ENCODE data around the gene NAXE. TPM values are rescaled to one million over a fixed set of nuclear protein-coding genes. Genes with fewer than 3 reads are reported as not detected.
A peak's percentile ranks its signal among the peaks of the same experiment; 100 is the strongest.
"Not testable (repeated sequence)": the region's sequence is repeated elsewhere in the genome, so short reads cannot be mapped to it uniquely, and the experiment has no call there.

Gene NAXE
- total RNA-seq, 2 donors from 2014 or later, result 48.3 to 57.3 TPM

- peaks cover 42% of the 10 kb centered on the region for H3K4me1 Mint-ChIP-seq (ENCODE audit: low read depth)
- no peaks in the 10 kb centered on the region for H3K9me3 Mint-ChIP-seq
- no peaks in the 10 kb centered on the region for H3K27me3 Mint-ChIP-seq (ENCODE audit: low read depth)
- DNase-seq, result peak; percentile 80 to 83
- peak within 1 kb of the TSS; percentile 87 to 90 for H3K4me3 Mint-ChIP-seq
- peak within 1 kb of the TSS; percentile 90 for H3K27ac Mint-ChIP-seq
- H3K36me3 Mint-ChIP-seq (ENCODE audit: insufficient read depth in 2 of 2), result peaks cover 0 to 15% of the 10 kb centered on the region in 2 donors
- peak; percentile 83 to 85 for ATAC-seq (replicated peaks in 1 of 2)
Measured at GRCh38 chr1:156601122-156601830, 9.7 kb downstream of the NAXE start, which contains the start of gene GPATCH4. TSS of gene GPATCH4 (minus strand) at chr1:156601479.

- Mint-ChIP-seq H3K9me3 (no peaks in the 10 kb centered on the region), H3K27ac (peak overlapping the region; percentile 57), H3K36me3 (ENCODE audit: insufficient read depth in 2 of 2) (peaks cover 0 to 12% of the 10 kb centered on the region in 2 donors), H3K4me1 (ENCODE audit: low read depth) (peaks cover 42% of the 10 kb centered on the region), H3K4me3 (peak overlapping the region; percentile 87 to 90), H3K27me3 (ENCODE audit: low read depth) (no peaks in the 10 kb centered on the region)
- no peak for ATAC-seq (replicated peaks in 1 of 2)
- no peak for DNase-seq
Measured at GRCh38 chr1:156601892-156602291, 10.3 kb downstream of the NAXE start.

- DNase-seq, result no peak
- Mint-ChIP-seq H3K27me3 (ENCODE audit: low read depth) (no peaks in the 10 kb centered on the region), H3K36me3 (ENCODE audit: insufficient read depth in 2 of 2) (peaks cover 0 to 9% of the 10 kb centered on the region in 2 donors)
Measured at GRCh38 chr1:156602557-156602993, 11.0 kb downstream of the NAXE start.

GRCh38 chr1:156607344-156607743, 15.8 kb downstream of the NAXE start:
- ATAC-seq (replicated peaks in 1 of 2); H3K27ac Mint-ChIP-seq; H3K4me3 Mint-ChIP-seq: not testable (repeated sequence)

More at GRCh38 chr1:156602557-156602993, 11.0 kb downstream of the NAXE start:
- Mint-ChIP-seq H3K27ac (peak overlapping the region; percentile 5), H3K9me3 (no peaks in the 10 kb centered on the region), H3K4me3 (peak overlapping the region; percentile 75 to 87), H3K4me1 (ENCODE audit: low read depth) (peaks cover 42% of the 10 kb centered on the region)
- no peak for ATAC-seq (replicated peaks in 1 of 2)

GRCh38 chr1:156608036-156608674, 16.6 kb downstream of the NAXE start:
- Mint-ChIP-seq H3K9me3 (no peaks in the 10 kb centered on the region), H3K4me1 (ENCODE audit: low read depth) (peaks cover 10% of the 10 kb centered on the region), H3K4me3 (peak overlapping the region; percentile 42 to 45), H3K36me3 (ENCODE audit: insufficient read depth in 2 of 2) (no peaks in the 10 kb centered on the region), H3K27me3 (ENCODE audit: low read depth) (peaks cover 18% of the 10 kb centered on the region), H3K27ac (no peak overlapping the region)
- ATAC-seq (replicated peaks in 1 of 2) (peak; percentile 94 to 97), DNase-seq (peak; percentile 68 to 71)

More at GRCh38 chr1:156607344-156607743, 15.8 kb downstream of the NAXE start:
- not testable (repeated sequence) for H3K36me3 Mint-ChIP-seq (ENCODE audit: insufficient read depth in 2 of 2); DNase-seq; H3K9me3 Mint-ChIP-seq
- H3K4me1 Mint-ChIP-seq (ENCODE audit: low read depth), result peaks cover 18% of the 10 kb centered on the region
- H3K27me3 Mint-ChIP-seq (ENCODE audit: low read depth), result peaks cover 11% of the 10 kb centered on the region

- Mint-ChIP-seq H3K36me3 (ENCODE audit: insufficient read depth in 2 of 2) (no peaks in the 10 kb centered on the region), H3K9me3 (no peaks in the 10 kb centered on the region), H3K27me3 (ENCODE audit: low read depth) (peaks cover 18% of the 10 kb centered on the region), H3K27ac (no peak overlapping the region), H3K4me1 (ENCODE audit: low read depth) (peaks cover 10% of the 10 kb centered on the region), H3K4me3 (no peak overlapping the region)
- peak; percentile 82 to 88 for ATAC-seq (replicated peaks in 1 of 2)
- peak; percentile 69 to 72 for DNase-seq
Measured at GRCh38 chr1:156608981-156609380, 17.4 kb downstream of the NAXE start.

GRCh38 chr1:156610072-156610471, 18.5 kb downstream of the NAXE start:
- ATAC-seq (replicated peaks in 1 of 2); H3K36me3 Mint-ChIP-seq (ENCODE audit: insufficient read depth in 2 of 2); DNase-seq; H3K4me1 Mint-ChIP-seq (ENCODE audit: low read depth); H3K9me3 Mint-ChIP-seq; H3K4me3 Mint-ChIP-seq; H3K27ac Mint-ChIP-seq: not testable (repeated sequence)
- peaks cover 26% of the 10 kb centered on the region for H3K27me3 Mint-ChIP-seq (ENCODE audit: low read depth)

- DNase-seq (no peak), ATAC-seq (replicated peaks in 1 of 2) (no peak)
- no peak overlapping the region for H3K4me3 Mint-ChIP-seq
- H3K27me3 Mint-ChIP-seq (ENCODE audit: low read depth), result peaks cover 36% of the 10 kb centered on the region
- no peaks in the 10 kb centered on the region for H3K9me3 Mint-ChIP-seq
- H3K36me3 Mint-ChIP-seq (ENCODE audit: insufficient read depth in 2 of 2), result no peaks in the 10 kb centered on the region
- no peak overlapping the region for H3K27ac Mint-ChIP-seq
- peaks cover 10% of the 10 kb centered on the region for H3K4me1 Mint-ChIP-seq (ENCODE audit: low read depth)
Measured at GRCh38 chr1:156612666-156613065, 21.1 kb downstream of the NAXE start.

GRCh38 chr1:156615946-156616345, 24.4 kb downstream of the NAXE start:
- Mint-ChIP-seq H3K9me3 (no peaks in the 10 kb centered on the region), H3K27ac (no peak overlapping the region), H3K4me3 (no peak overlapping the region), H3K4me1 (ENCODE audit: low read depth) (no peaks in the 10 kb centered on the region), H3K36me3 (ENCODE audit: insufficient read depth in 2 of 2) (no peaks in the 10 kb centered on the region), H3K27me3 (ENCODE audit: low read depth) (peaks cover 59% of the 10 kb centered on the region)
- no peak for ATAC-seq (replicated peaks in 1 of 2)
- no peak for DNase-seq

- no peaks in the 10 kb centered on the region for H3K4me1 Mint-ChIP-seq (ENCODE audit: low read depth)
- no peaks in the 10 kb centered on the region for H3K9me3 Mint-ChIP-seq
- H3K27ac Mint-ChIP-seq, result no peak overlapping the region
- DNase-seq, result no peak
- no peak overlapping the region for H3K4me3 Mint-ChIP-seq
- H3K36me3 Mint-ChIP-seq (ENCODE audit: insufficient read depth in 2 of 2), result no peaks in the 10 kb centered on the region
- peaks cover 59% of the 10 kb centered on the region for H3K27me3 Mint-ChIP-seq (ENCODE audit: low read depth)
- ATAC-seq (replicated peaks in 1 of 2), result no peak
Measured at GRCh38 chr1:156616463-156616862, 24.9 kb downstream of the NAXE start.

- Mint-ChIP-seq H3K4me1 (ENCODE audit: low read depth) (no peaks in the 10 kb centered on the region), H3K9me3 (no peaks in the 10 kb centered on the region), H3K36me3 (ENCODE audit: insufficient read depth in 2 of 2) (no peaks in the 10 kb centered on the region), H3K27me3 (ENCODE audit: low read depth) (peaks cover 65% of the 10 kb centered on the region), H3K27ac (no peak within 1 kb of the TSS), H3K4me3 (no peak within 1 kb of the TSS)
- DNase-seq (peak; percentile 15 to 33), ATAC-seq (replicated peaks in 1 of 2) (no peak)
Measured at GRCh38 chr1:156618853-156619581, 27.4 kb downstream of the NAXE start, which contains the start of gene HAPLN2. TSS of gene HAPLN2 (plus strand) at chr1:156619415. CDS start at chr1:156623491, 4,076 bp downstream.

GRCh38 chr1:156619582-156619955, 28.0 kb downstream of the NAXE start:
- no peak overlapping the region for H3K27ac Mint-ChIP-seq
- H3K36me3 Mint-ChIP-seq (ENCODE audit: insufficient read depth in 2 of 2), result no peaks in the 10 kb centered on the region
- no peaks in the 10 kb centered on the region for H3K4me1 Mint-ChIP-seq (ENCODE audit: low read depth)
- peaks cover 60% of the 10 kb centered on the region for H3K27me3 Mint-ChIP-seq (ENCODE audit: low read depth)
- no peak for ATAC-seq (replicated peaks in 1 of 2)
- no peak overlapping the region for H3K4me3 Mint-ChIP-seq
- no peaks in the 10 kb centered on the region for H3K9me3 Mint-ChIP-seq
- DNase-seq, result no peak
